Stimulated activated CD8-positive, alpha-beta memory T cell treated with anti-CD3 and anti-CD28 coated beads, Interleukin-7, amount 100 ng/mL, for 24 hours (primary cell): Measurements from ENCODE around the gene PRKCB.
"Not testable (repeated sequence)": the region's sequence is repeated elsewhere in the genome, so short reads cannot be mapped to it uniquely, and the experiment has no call there.

Source experiments
- DNase-seq: peaks from one replicate; pipeline ENCODE4 v3.0.0-alpha.2; 2020; ENCODE audit warnings: low read depth

The PRKCB gene

DNA sequence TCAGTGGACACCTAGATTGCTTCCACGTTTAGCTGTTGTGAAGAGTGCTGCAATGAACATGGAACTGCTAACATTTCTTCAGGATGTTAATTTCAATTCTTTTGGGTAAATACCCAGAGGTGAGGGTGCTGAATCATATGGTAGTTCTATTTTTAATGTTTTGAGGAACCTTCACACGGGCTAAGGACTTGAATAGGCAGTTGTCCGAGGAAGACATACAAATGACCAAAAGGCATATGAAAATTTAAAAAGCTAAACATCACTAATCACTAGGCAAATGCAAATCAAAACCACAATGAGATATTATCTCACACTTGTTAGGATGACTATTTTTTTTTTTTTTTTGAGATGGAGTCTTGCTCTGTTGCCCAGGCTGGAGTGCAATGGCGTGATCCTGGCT is 173.3 kb downstream of the PRKCB start:
- DNase-seq: no peak

DNA sequence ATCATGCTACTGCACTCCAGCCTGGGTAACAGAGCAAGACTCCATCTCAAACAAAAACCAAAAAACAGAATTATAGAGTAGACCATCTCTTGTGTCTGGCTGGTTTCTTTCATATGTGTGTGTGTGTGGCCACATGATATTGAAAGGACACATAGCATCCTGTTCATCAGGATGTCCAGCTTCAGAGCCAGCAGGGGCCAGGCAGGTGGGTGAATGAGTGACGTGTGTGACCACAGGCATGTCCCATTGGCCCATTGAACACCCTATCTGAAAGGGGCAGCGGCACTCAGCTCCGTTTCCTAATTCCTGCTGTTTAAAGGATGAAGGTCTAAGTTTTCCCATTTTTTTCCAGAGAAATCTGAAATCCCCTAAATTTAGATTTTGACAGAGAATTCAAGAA is 174.2 kb downstream of the PRKCB start:
- no peak for DNase-seq

GRCh38 chr16:24010440-24011089 is 174.8 kb downstream of the PRKCB start:
- peak; percentile 59 for DNase-seq

- no peak for DNase-seq
Measured at GRCh38 chr16:24011237-24011636, 175.5 kb downstream of the PRKCB start.

GRCh38 chr16:24013054-24013636 is 177.4 kb downstream of the PRKCB start:
- no peak for DNase-seq

DNA sequence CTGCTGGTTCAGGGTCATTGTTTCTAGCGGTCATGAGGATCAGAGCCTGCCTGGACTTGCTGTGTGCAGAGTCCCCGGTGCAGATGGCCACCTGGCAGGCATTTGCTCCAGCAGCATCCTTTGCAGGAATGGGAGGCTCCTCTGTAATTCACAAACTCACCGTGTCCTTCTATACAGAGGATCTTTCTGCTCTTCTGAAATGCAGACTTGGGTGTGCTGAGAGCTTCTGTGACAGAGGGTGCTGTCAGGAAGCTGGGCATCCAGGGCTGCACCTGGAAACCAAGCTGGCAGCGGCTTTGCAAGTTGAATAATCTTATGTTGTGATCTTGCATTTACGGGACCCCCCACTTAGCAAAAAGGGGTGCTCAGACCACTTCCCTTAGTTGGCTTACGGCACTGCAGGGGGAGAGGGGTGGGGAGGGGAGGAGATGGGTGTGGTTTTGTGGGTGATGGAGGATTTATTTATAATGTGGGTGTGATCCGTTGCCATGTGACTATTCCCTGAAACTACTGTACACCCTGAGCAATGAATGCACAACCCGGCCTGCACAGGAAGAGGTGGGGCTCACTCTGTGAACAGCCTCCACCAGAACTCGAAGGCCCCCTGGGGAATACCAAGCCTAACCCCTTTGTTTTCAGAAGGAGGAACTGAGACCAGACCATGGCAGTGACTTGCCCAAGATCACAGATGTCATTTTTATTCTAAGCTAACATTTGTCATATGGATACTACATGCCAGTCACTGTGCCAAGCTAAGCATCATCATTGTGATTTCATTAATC is 178.3 kb downstream of the PRKCB start:
- DNase-seq: peak; percentile 26

DNA sequence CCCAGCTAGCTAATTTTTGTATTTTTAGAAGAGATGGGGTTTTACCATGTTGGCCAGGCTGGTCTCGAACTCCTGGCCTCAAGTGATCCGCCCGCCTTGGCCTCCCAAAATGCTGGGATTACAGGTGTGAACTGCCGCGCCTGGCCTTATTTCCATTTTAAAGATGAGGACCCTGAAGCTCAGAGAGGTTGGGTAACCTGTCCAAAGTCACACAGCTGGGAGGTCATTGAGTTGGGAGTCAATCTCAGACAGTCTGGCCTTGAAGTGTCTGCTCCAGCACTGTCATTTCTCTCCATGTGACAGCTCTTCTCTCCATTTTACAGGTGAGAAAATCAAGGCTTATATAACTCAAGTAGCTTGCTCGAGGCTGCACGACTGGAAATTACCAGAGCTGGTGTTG is 179.2 kb downstream of the PRKCB start:
- DNase-seq: not testable (repeated sequence)

DNA sequence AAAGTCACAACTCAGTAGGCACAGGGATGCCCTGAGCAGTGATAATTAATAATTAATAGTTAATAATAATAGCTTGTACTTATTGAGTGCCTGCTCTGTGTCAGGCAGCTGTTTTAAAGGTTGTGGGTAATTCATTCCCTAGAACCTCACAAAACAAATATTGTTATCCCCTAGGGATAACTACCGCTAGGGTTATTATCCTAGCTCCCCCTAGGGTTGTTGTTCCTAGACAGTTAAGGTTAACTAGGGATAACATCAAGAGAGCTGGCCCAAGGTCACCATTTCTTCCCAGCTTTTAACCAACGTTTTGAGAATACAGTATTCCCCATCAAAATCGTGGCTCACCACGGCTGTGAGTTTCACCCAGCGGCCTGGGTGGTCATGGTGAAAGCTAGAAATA is 180.1 kb downstream of the PRKCB start:
- no peak for DNase-seq

- no peak for DNase-seq
Measured at GRCh38 chr16:24018485-24018884, 182.7 kb downstream of the PRKCB start.

DNA sequence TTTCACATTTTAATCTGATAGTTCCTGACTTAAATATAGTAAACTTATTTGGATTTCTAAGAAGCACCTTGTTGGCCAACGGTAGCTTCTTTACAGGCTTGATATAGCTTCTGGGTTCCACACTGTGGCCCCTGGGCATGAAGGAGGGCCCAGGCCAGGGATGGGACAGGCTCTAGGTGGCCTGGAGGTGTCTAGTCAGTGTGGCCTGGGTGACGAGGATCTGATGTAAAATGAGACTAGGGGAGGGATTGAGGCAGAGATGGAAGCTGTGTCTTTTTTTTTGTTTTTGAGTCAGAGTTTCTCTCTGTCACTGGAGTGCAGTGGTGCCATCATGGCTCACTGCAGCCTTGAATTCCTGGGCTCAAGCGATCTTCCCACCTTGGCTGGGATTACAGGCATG is 187.0 kb downstream of the PRKCB start:
- no peak for DNase-seq

- DNase-seq: no peak
Measured at GRCh38 chr16:24023621-24024020, 187.8 kb downstream of the PRKCB start.

GRCh38 chr16:24024971-24025370 is 189.2 kb downstream of the PRKCB start:
- DNase-seq: no peak

DNA sequence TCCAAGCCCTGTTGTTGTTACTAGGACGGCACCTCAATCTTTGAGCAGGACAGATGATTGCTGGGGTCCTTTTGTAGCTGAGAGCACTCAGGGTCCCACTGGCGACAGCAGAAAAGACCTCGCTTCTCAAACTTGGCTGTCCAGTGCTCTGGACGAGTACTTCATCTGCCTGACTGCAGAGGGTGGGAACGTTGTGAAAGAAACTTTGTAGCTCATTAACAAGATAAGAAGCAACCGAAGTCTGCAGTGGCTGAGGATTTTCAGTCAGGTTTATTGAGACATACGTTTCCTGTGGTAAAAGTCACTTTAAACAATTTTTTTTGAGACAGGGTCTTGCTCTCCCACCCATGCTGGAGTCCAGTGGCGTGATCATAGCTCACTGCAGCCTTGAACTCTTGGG is 191.7 kb downstream of the PRKCB start:
- no peak for DNase-seq

DNA sequence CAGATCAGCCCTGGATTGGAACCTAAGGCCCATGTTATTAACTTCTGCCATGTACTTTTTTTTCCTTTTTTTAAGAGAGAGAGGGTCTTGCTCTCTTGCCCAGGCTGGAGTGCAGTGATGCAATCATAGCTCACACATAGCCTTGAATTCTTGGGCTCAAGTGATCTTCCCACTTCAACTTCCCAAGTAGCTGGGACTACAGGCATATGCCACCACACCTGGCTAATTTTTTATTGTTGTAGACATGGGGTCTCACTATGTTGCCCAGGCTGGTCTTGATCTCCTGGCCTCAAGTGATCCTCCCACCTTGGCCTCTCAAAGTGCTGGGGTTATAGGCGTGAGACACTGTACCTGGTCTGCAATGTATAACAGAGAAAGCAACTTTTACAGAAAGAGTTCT is 194.1 kb downstream of the PRKCB start:
- DNase-seq: not testable (repeated sequence)

GRCh38 chr16:24035127-24035842 is 199.5 kb downstream of the PRKCB start:
- no peak for DNase-seq

DNA sequence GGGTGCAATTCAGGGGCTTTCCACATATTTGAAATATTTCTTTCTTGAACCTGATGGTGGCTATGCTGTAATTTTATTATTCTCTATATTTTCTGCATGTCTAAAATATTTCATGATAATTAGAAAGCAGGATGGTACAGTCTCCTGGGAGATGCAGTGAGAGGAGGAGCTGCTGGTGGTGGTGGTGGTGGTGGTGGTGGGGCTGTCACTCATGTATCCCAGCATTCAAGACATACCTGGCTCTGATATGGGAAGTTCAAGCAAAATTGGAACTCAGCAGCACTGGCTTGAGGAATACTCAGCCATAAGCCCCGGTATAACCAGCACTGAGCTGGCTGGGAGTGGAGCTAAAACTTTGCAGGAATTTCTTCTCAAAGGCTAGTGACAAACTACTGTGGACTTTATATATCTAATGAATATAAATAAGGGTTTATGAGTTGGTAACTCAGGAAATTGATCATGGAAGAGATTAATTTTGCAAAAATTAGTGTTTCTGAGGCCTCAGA is 200.3 kb downstream of the PRKCB start:
- DNase-seq: no peak

DNA sequence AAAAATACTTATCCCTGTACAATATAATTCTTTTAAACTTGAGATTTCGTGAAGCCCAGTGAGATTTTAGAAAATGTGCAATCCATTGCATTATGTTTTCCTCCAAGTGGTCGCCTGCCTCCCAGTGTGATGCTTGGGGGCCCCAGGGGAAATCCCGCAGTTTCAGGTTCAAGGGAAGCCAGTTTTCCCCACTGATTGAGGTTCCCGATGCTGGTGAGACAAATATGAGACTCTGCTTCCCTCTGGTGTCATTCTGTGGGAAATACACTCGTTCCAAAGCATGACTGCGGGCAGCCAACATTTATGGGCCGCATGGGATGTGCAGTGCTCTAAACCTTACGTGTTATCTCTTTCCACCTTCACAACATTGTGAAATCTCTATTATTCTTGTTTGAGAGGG is 200.8 kb downstream of the PRKCB start:
- DNase-seq: no peak

DNA sequence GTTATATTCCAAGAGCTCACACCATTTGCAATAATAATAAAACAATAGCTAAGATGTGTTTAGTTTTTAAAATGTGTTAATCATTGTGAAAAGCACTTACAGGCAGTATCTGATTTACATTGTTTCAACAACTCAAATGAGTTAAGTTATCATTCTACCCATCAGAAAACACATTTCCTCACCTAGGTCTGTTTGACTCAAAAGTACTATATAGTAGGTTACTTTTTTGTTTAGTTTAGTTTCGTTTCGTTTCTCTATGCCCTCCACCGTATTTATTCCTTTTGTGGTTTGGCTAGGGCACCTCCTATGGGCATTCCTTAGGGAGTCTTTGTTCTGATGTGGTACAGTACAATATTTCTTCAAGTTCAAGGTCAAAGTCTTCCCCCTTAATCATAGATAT is 201.6 kb downstream of the PRKCB start:
- no peak for DNase-seq

DNA sequence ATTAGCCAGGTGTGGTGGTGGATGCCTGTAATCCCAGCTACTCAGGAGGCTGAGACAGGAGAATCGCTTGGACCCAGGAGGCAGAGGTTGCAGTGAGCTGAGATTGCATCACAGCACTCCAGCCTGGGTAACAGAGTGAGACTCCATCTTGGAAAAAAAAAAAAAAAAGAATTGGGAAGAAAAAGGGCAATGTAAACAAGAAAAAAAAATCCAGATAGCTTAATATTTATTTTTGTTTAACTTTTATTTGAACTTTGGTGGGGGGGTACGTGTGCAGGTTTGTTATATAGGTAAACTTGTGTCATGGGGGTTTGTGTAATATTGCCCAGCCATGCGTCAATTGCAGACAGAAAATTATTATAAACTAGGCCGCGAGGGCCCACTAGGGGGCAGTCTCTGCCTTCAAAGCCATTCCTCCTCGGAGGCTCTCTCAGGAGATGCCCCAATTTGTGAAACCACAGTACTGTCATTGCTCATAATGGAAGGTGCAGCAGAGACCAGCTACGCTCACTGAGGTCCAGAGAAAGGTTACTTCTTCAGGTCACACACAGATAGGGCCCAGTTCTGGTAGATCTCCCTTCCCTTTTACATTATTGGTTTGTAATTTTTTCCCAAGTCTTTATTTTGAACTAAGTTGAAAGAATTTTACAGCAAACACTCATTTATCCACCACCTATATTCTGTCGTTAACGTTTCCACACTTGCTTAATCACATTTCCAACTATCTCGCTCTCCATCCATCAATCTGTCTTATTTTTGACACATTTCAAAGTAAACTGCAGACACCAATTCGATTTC is 206.2 kb downstream of the PRKCB start:
- peak; percentile 73 for DNase-seq

GRCh38 chr16:24044467-24044866 is 208.7 kb downstream of the PRKCB start:
- DNase-seq: no peak

- no peak for DNase-seq
Measured at GRCh38 chr16:24045641-24046040, 209.9 kb downstream of the PRKCB start.

DNA sequence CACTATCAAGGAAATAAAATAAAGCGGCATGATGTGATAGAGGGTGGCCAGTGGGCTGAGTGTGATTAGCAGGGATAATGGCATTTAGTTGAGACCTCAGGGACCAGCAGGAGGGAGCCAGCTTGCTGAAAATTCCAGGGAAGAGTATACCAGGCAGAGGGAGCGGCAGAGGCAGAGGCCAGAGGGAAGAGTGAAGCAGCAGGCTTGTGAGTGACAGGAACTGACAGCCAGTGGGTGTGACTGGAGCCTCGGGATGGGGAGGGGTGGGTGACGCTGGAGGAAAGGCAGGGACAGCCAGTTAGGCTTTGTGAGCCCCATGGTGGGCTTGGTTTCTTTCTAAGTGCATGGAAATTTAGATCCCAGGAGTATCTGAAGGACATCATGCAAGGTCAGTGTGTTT is 210.7 kb downstream of the PRKCB start:
- no peak for DNase-seq
